ENCODE data around the gene TMED10. TPM values are rescaled to one million over a fixed set of nuclear protein-coding genes. Genes with fewer than 3 reads are reported as not detected.

Gene TMED10
- total RNA-seq, 4 donors from 2014 or later: 189 to 372 (median 341) TPM

DNA sequence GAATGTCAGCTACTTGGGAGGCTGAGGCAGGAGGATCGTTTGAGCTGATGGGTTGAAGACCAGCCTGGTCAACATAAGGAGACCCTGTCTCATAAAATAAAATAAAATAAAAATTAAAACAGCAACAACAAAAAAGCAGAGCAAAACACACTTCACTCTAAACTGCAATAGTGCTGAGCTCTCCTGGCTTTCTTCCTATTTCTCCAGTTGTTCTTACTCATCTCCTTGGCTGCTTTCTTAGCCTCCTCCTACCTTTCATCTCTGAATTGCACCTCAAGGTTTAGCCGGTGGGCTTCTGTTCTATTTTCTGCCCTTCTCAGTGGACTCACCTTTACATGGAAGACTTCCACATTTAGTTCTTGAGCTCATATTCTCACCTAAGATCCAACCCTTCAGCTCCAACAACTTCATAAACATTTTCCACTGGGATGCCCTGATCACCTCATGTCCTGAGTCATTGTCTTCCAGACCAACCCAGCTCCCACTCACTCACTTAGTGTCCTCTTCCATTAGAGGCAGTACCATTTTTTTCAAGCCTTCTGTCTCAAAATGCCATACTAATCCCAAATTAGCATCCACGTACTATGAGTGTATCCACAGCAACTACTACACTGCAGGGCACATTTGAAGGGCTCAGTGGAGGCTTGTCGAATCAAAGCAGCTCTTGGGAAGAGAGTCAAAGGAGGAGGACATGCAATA is 41.2 kb upstream of the TMED10 start:
- TF ChIP-seq, protein P1, sequence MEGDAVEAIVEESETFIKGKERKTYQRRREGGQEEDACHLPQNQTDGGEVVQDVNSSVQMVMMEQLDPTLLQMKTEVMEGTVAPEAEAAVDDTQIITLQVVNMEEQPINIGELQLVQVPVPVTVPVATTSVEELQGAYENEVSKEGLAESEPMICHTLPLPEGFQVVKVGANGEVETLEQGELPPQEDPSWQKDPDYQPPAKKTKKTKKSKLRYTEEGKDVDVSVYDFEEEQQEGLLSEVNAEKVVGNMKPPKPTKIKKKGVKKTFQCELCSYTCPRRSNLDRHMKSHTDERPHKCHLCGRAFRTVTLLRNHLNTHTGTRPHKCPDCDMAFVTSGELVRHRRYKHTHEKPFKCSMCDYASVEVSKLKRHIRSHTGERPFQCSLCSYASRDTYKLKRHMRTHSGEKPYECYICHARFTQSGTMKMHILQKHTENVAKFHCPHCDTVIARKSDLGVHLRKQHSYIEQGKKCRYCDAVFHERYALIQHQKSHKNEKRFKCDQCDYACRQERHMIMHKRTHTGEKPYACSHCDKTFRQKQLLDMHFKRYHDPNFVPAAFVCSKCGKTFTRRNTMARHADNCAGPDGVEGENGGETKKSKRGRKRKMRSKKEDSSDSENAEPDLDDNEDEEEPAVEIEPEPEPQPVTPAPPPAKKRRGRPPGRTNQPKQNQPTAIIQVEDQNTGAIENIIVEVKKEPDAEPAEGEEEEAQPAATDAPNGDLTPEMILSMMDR (IDR thresholded peaks at IDR 0.05): no peak
- DNase-seq (ENCODE audit: low spot score) (no peak), ATAC-seq (ENCODE audit: low FRiP score) (peak; percentile 39)

DNA sequence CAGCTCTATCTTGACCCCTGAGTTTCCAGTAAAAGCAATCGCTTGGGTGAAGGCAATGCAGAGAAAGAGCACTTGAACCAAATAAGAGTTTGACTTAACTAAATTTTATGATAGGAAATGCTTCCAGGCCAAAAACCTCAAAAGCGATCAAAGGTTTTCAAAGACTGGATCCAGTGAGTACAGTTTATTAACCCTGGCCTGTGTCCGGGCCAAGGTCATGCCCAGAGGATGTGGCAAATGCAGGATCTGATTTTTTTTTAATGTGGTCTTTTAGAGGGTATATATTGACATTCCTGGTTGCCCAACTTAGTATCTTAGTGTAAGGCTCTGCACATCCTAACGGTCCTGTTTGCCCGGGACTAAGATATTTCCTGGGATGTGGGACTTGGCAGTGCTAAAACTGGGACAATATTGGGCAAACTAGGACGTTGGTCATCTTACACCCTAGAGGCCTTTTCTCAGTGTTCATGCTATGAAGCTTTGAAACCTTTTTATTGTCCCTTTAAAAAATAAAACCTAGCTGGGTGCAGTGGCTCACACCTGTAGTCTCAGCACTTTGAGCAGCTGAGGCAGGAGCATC is 40.1 kb upstream of the TMED10 start:
- ATAC-seq (ENCODE audit: low FRiP score): no peak
- DNase-seq (ENCODE audit: low spot score): no peak
- TF ChIP-seq, protein P1 (IDR thresholded peaks at IDR 0.05): no peak

DNA sequence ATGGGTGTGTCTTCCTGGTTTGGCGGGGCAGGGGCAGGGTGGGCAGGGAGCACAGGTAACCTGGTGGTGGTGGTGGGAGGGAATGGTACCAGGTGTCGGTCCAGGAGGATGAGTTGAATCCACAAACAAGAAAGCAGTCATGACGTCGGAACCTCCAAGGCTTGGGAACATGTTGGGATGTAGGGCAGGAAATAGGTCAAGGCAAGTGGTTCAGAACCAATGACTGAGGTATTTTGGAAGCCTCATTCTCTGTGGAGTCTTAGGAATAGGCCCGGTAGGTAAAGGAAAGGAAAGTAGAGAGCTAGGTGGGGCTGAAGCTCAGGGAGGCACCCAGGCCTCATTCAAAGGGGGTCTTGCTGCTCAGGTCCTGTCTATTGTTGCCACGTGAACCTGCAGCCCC is 39.1 kb upstream of the TMED10 start:
- ATAC-seq (ENCODE audit: low FRiP score) (no peak), DNase-seq (ENCODE audit: low spot score) (no peak)
- TF ChIP-seq, protein P1 (IDR thresholded peaks at IDR 0.05): no peak

DNA sequence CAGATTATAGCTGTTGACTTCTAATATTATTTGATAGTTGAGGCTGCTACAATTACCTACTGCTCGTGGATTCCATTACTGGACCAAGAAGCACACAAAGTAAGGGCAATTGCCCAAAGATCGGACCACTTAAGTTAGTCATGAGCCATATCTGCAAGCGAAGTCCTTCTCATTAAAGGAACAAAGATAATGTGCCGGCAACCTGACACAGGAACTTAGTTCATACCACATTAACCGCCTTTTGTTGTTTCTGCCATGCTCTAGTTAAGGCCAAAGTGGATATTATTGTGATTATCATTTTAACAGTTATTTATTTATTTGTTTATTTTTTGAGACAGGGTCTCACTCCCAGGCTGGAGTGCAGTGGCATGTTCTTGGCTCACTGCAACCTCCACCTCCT is 38.1 kb upstream of the TMED10 start:
- DNase-seq (ENCODE audit: low spot score) (no peak), ATAC-seq (ENCODE audit: low FRiP score) (no peak)
- TF ChIP-seq, protein P1 (IDR thresholded peaks at IDR 0.05): no peak

DNA sequence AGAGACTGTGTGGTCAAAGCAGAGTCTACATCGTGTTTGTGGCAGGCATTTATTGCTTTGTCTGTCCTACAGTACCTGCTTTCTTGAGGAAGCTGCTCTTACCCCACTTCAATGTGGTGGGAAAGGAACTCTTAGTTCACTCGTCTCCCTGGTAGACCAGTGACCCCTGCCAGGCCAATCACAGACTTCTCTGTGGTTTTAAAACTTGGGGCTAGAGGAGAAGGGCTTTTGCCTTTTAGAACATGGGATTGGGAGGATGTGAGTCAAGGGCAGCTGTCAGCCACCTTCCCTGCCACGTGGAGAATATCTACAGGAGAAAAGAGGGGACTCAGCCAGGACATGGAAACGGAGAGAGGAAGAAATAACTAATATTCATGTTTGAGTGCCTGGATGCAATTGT is 36.8 kb upstream of the TMED10 start:
- ATAC-seq (ENCODE audit: low FRiP score): no peak
- TF ChIP-seq, protein P1 (IDR thresholded peaks at IDR 0.05): no peak

DNA sequence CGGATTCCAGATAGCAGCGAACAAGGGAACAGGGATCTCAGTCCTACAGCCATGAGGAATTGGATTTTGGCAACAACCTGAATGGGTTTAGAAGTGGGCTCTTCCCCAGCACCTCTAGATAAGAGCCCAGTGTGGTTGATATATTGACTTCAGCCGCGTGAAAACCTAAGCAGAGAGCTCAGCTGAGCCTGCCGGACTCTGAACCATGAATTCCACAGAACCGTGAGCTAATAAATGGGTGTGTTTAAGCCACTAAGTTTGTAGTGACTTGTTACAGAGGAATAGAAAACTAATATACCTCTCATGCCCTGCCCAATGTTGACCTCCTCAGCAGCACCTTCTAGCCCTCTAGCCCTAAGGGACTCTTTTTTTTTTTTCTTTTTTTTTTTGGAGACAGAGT is 32.4 kb upstream of the TMED10 start:
- ATAC-seq (ENCODE audit: low FRiP score) (no peak), DNase-seq (ENCODE audit: low spot score) (no peak)
- TF ChIP-seq, protein P1 (IDR thresholded peaks at IDR 0.05): no peak

More for the DNA sequence above, 36.8 kb upstream of the TMED10 start:
- no peak for DNase-seq (ENCODE audit: low spot score)

DNA sequence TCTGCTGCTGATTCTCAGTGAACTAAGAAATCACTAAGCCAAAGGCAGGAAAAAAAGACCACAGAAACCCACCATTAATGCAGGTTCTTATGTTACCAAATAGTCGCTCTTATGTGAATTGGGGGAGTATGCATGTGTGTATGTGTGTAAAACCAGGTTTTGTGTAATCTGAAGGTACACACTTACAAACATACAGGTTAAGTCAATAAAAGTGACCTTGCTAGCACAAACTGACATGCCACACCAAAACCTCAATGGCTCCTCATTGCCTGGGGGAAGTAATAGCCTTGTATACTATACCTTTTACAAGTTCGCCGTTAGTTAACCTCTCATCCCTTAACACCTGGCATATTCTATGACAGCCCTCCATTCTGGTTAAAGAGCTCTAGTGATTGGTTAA is 29.8 kb upstream of the TMED10 start:
- ATAC-seq (ENCODE audit: low FRiP score) (no peak), DNase-seq (ENCODE audit: low spot score) (no peak)
- TF ChIP-seq, protein P1 (IDR thresholded peaks at IDR 0.05): no peak
